ENCODE measurements around the gene SAMD8. TPM values are rescaled to one million over a fixed set of nuclear protein-coding genes. Genes with fewer than 3 reads are reported as not detected.
"Not testable (repeated sequence)": the region's sequence is repeated elsewhere in the genome, so short reads cannot be mapped to it uniquely, and the experiment has no call there.

Gene SAMD8
- total and polyA plus RNA-seq, 2 experiments from 2014 or later, result 10.7 to 29.2 TPM

DNA sequence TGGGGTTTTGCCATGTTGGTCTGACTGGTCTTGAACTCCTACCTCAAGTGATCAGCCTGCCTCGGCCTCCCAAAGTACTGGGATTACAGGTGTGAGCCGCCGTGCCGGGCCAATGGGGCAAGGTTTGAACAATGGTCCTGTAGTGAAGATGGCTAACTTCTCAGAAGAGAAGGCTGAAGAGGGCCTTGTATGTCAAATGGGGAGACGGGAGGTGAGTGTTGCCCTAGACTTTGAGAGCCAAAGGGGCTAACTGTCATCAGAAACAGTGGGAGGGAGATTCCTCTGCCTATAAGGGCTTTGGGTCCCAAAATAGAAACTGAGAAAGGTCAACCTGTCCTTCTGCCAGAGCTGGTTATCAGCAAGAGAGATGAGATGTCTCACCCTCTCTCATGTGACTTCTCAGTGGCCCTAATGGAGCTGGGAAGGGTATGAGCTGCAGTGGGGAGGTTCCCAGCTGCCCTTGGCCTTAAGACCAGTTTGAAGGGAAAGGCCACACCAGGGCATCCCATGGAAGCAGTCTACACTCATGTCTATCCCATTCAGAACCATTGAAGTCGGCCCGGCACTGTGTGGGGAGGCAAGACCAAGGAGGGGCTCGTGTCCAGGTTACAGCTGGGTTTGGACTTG, 1.3 kb upstream of the SAMD8 start:
- H4K20me1 ChIP-seq (ENCODE audit: insufficient read depth, poor library complexity, severe bottlenecking), result peaks cover 19% of the 10 kb centered on the region
- peak overlapping the region; percentile 81 for H3K4me2 ChIP-seq
- H3K4me3 ChIP-seq, result no peak overlapping the region
- DNase-seq (ENCODE audit: low spot score), result no peak
- H3K27ac ChIP-seq, result peak overlapping the region; percentile 98
- H3K36me3 ChIP-seq (replicated peaks; ENCODE audit: insufficient read depth, low read depth), result no peaks in the 10 kb centered on the region
- H3K9me2 ChIP-seq (replicated peaks; ENCODE audit: insufficient read depth), result no peaks in the 10 kb centered on the region
- WGBS (ENCODE audit: low lambda C conversion rate, missing lambda C conversion rate), result 97% methylated on average over 8 of the region's 8 CpGs
- peaks cover 14% of the 10 kb centered on the region for H3K4me1 ChIP-seq (ENCODE audit: insufficient read depth)
- H2AFZ ChIP-seq, result peak overlapping the region; percentile 89
- no peaks in the 10 kb centered on the region for H3K27me3 ChIP-seq
- TF ChIP-seq, protein P1, sequence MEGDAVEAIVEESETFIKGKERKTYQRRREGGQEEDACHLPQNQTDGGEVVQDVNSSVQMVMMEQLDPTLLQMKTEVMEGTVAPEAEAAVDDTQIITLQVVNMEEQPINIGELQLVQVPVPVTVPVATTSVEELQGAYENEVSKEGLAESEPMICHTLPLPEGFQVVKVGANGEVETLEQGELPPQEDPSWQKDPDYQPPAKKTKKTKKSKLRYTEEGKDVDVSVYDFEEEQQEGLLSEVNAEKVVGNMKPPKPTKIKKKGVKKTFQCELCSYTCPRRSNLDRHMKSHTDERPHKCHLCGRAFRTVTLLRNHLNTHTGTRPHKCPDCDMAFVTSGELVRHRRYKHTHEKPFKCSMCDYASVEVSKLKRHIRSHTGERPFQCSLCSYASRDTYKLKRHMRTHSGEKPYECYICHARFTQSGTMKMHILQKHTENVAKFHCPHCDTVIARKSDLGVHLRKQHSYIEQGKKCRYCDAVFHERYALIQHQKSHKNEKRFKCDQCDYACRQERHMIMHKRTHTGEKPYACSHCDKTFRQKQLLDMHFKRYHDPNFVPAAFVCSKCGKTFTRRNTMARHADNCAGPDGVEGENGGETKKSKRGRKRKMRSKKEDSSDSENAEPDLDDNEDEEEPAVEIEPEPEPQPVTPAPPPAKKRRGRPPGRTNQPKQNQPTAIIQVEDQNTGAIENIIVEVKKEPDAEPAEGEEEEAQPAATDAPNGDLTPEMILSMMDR (IDR thresholded peaks at IDR 0.05; ENCODE audit: poor library complexity), result no peak
- TF ChIP-seq EZH2 (IDR thresholded peaks at IDR 0.05; ENCODE audit: borderline replicate concordance), result no peak
- TF ChIP-seq EZH2phosphoT487 (IDR thresholded peaks at IDR 0.05; ENCODE audit: low read depth, severe bottlenecking, unreplicated experiment), result no peak
- H3K79me2 ChIP-seq, result peaks cover 26% of the 10 kb centered on the region
- H3K9me3 ChIP-seq (ENCODE audit: low read depth), result no peaks in the 10 kb centered on the region

- no peak for TF ChIP-seq EZH2phosphoT487 (IDR thresholded peaks at IDR 0.05; ENCODE audit: low read depth, severe bottlenecking, unreplicated experiment)
- TF ChIP-seq, protein P1 (IDR thresholded peaks at IDR 0.05; ENCODE audit: poor library complexity), result no peak
- no peak for TF ChIP-seq EZH2 (IDR thresholded peaks at IDR 0.05; ENCODE audit: borderline replicate concordance)
- peak; percentile 69 for DNase-seq (ENCODE audit: low spot score)
- Histone ChIP-seq H3K27me3 (no peaks in the 10 kb centered on the region), H3K4me1 (ENCODE audit: insufficient read depth) (peaks cover 14% of the 10 kb centered on the region), H3K4me2 (peak overlapping the region; percentile 81), H4K20me1 (ENCODE audit: insufficient read depth, poor library complexity, severe bottlenecking) (peaks cover 33% of the 10 kb centered on the region), H3K9me3 (ENCODE audit: low read depth) (no peaks in the 10 kb centered on the region), H3K4me3 (peak overlapping the region; percentile 72), H3K79me2 (peaks cover 46% of the 10 kb centered on the region), H3K36me3 (replicated peaks; ENCODE audit: insufficient read depth, low read depth) (no peaks in the 10 kb centered on the region), H2AFZ (peak overlapping the region; percentile 89), H3K9me2 (replicated peaks; ENCODE audit: insufficient read depth) (no peaks in the 10 kb centered on the region), H3K27ac (peak overlapping the region; percentile 98)
- WGBS (ENCODE audit: low lambda C conversion rate, missing lambda C conversion rate), result 4% methylated on average over 22 of the region's 23 CpGs
These were observed 637 bp downstream of the SAMD8 start for GRCh38 chr10:75111907-75112679.

DNA sequence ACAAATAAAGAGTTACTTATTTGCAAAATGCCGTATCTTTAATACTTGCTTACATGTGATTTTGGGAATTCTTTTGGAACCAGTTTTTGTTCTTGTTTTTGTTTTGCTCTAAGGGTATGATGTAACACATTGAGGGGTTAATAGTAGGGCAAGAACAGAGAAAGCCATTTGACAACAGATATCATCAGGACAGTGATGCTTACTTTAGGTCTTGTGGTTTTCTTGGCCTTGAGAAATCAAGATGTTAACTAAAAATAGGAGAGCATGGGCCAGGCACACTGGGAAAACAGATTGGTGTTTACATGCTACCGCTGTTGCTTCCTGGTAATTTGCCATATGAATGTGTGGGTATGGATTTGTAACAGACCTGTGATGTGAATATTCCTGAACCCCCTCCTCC, 3.7 kb downstream of the SAMD8 start:
- Histone ChIP-seq H3K27ac (no peak overlapping the region), H3K4me3 (no peak overlapping the region), H3K79me2 (peaks cover 77% of the 10 kb centered on the region), H3K9me3 (ENCODE audit: low read depth) (no peaks in the 10 kb centered on the region), H3K36me3 (replicated peaks; ENCODE audit: insufficient read depth, low read depth) (no peaks in the 10 kb centered on the region), H3K27me3 (no peaks in the 10 kb centered on the region), H3K9me2 (replicated peaks; ENCODE audit: insufficient read depth) (no peaks in the 10 kb centered on the region), H3K4me2 (no peak overlapping the region), H2AFZ (no peak overlapping the region), H3K4me1 (ENCODE audit: insufficient read depth) (peaks cover 14% of the 10 kb centered on the region), H4K20me1 (ENCODE audit: insufficient read depth, poor library complexity, severe bottlenecking) (peaks cover 42% of the 10 kb centered on the region)
- WGBS (ENCODE audit: low lambda C conversion rate, missing lambda C conversion rate), result 84% methylated on average over 2 of the region's 2 CpGs
- DNase-seq (ENCODE audit: low spot score), result no peak
- TF ChIP-seq EZH2 (IDR thresholded peaks at IDR 0.05; ENCODE audit: borderline replicate concordance), result no peak
- TF ChIP-seq, protein P1 (IDR thresholded peaks at IDR 0.05; ENCODE audit: poor library complexity), result no peak

GRCh38 chr10:75116941-75117775, 5.7 kb downstream of the SAMD8 start:
- H3K9me3 ChIP-seq (ENCODE audit: low read depth); H3K36me3 ChIP-seq (replicated peaks; ENCODE audit: insufficient read depth, low read depth); H2AFZ ChIP-seq; DNase-seq (ENCODE audit: low spot score); H3K4me2 ChIP-seq; H3K27ac ChIP-seq; H3K4me3 ChIP-seq; H3K27me3 ChIP-seq; H3K9me2 ChIP-seq (replicated peaks; ENCODE audit: insufficient read depth): not testable (repeated sequence)
- peaks cover 54% of the 10 kb centered on the region for H4K20me1 ChIP-seq (ENCODE audit: insufficient read depth, poor library complexity, severe bottlenecking)
- 94% methylated on average over 15 of the region's 15 CpGs for WGBS (ENCODE audit: low lambda C conversion rate, missing lambda C conversion rate)
- H3K4me1 ChIP-seq (ENCODE audit: insufficient read depth), result peaks cover 23% of the 10 kb centered on the region
- H3K79me2 ChIP-seq, result peaks cover 97% of the 10 kb centered on the region
